ENCODE data around the gene GUK1. TPM values are rescaled to one million over a fixed set of nuclear protein-coding genes. Genes with fewer than 3 reads are reported as not detected.

Gene GUK1
- polyA plus RNA-seq, 3 donors, result 113 to 167 (median 157) TPM

- DNase-seq, result no peak
These were observed 5.7 kb downstream of the GUK1 start for GRCh38 chr1:228145463-228146416.

- no peak for DNase-seq
These were observed 6.5 kb downstream of the GUK1 start for GRCh38 chr1:228146417-228147150.

- DNase-seq, result no peak
These were observed 7.1 kb downstream of the GUK1 start for GRCh38 chr1:228147151-228147693.

- no peak for DNase-seq
These were observed 7.7 kb downstream of the GUK1 start for GRCh38 chr1:228147768-228148167.

GRCh38 chr1:228148196-228148861 is 8.2 kb downstream of the GUK1 start:
- no peak for DNase-seq

- DNase-seq, result no peak
These were observed 8.9 kb downstream of the GUK1 start for GRCh38 chr1:228148935-228149405.

- no peak for DNase-seq
These were observed 9.5 kb downstream of the GUK1 start, which contains the start of gene GJC2 for GRCh38 chr1:228149406-228150119. Gene GJC2, plus strand, starts transcription at chr1:228149930. Its CDS starts 7,829 bp downstream, at chr1:228157759.

- DNase-seq, result no peak
These were observed 10.0 kb downstream of the GUK1 start for GRCh38 chr1:228150120-228150460.

GRCh38 chr1:228150461-228151179 is 10.5 kb downstream of the GUK1 start:
- no peak for DNase-seq

- DNase-seq, result no peak
These were observed 11.3 kb downstream of the GUK1 start for GRCh38 chr1:228151180-228151925.

GRCh38 chr1:228152097-228152917 is 12.2 kb downstream of the GUK1 start:
- no peak for DNase-seq

GRCh38 chr1:228152918-228153258 is 12.8 kb downstream of the GUK1 start:
- no peak for DNase-seq

GRCh38 chr1:228154021-228154669 is 14.1 kb downstream of the GUK1 start:
- no peak for DNase-seq

GRCh38 chr1:228154670-228155571 is 14.8 kb downstream of the GUK1 start:
- no peak for DNase-seq

GRCh38 chr1:228155596-228156514 is 15.8 kb downstream of the GUK1 start:
- DNase-seq, result no peak

- no peak for DNase-seq
These were observed 16.4 kb downstream of the GUK1 start for GRCh38 chr1:228156515-228156881.
